ENCODE data around the gene VAV2. TPM values are rescaled to one million over a fixed set of nuclear protein-coding genes. Genes with fewer than 3 reads are reported as not detected.

VAV2 gene
- polyA plus RNA-seq, 1 of the 3 experiments (the other 2 are of a cell fraction), result 14.9 TPM

- Histone ChIP-seq H3K9ac (peak overlapping the region; percentile 77), H2AFZ (ENCODE audit: low read depth) (no peak overlapping the region), H3F3A (replicated peaks; ENCODE audit: insufficient read depth) (peaks cover 30% of the 10 kb centered on the region), H3K9me2 (no peaks in the 10 kb centered on the region), H3K27ac (ENCODE audit: low read depth in 2 of 2, low read length in 1 of 2) (peak overlapping the region; percentile 96 to 99), H3K79me2 (ENCODE audit: insufficient read depth) (peaks cover 87% of the 10 kb centered on the region), H3K36me3 (replicated peaks in 1 of 2; ENCODE audit: control insufficient read depth in 1 of 2, insufficient read depth in 2 of 2, low read length in 1 of 2) (no peaks in the 10 kb centered on the region), H3K9me3 (no peaks in the 10 kb centered on the region), H3K4me1 (ENCODE audit: control insufficient read depth in 1 of 2, insufficient read depth in 2 of 2, low read depth in 1 of 2, low read length in 1 of 2) (peaks cover 26 to 94% of the 10 kb centered on the region in 2 experiments), H3K4me2 (peak overlapping the region; percentile 69), H3K4me3 (ENCODE audit: low read depth in 2 of 2, low read length in 1 of 2) (peak overlapping the region in 1 of 2 experiments; percentile 27; a peak in 2 of 4 replicates), H3K27me3 (ENCODE audit: insufficient read depth) (no peaks in the 10 kb centered on the region), H4K20me1 (ENCODE audit: insufficient read depth) (peaks cover 10% of the 10 kb centered on the region; the same call in 1 of the 2 replicates)
- peak; percentile 80 for DNase-seq
- CTCF ChIA-PET, result interaction anchor here (0.7 to 4.8 kb wide), 9 partner anchors 12 to 120 kb away, joined by 3 to 42 read pairs (median 5); partner anchors contain the start of gene VAV2
- POLR2A ChIA-PET, result interaction anchor here (1.0 to 1.4 kb wide), 4 partner anchors 8 to 130 kb away, joined by 3 to 7 read pairs (median 4); no protein-coding TSS in a partner anchor
- 10% methylated on average over 9 of the region's 14 CpGs for WGBS (ENCODE audit: low lambda C conversion rate)
- TF ChIP-seq GATA2 (CRISPR knock-in tag; IDR thresholded peaks at IDR 0.05) (0 out of 2 replicates have a peak, but pooled peaks have one; percentile 4), RCOR1 (IDR thresholded peaks at IDR 0.05; ENCODE audit: low read length) (peak; percentile 66; the same call in 1 of the 2 replicates), MXI1 (IDR thresholded peaks at IDR 0.05; ENCODE audit: low read depth, low read length) (no peak; the same call in 1 of the 2 replicates), CHD2 (IDR thresholded peaks at IDR 0.05; ENCODE audit: low read length, partially characterized antibody) (peak; percentile 30), FOSL2 (IDR thresholded peaks at IDR 0.05; ENCODE audit: borderline replicate concordance, low read depth) (no peak; the same call in 1 of the 2 replicates), YY1 (IDR thresholded peaks at IDR 0.05; ENCODE audit: low read depth) (no peak), FOXM1 (IDR thresholded peaks at IDR 0.05; ENCODE audit: low read depth) (no peak), TEAD4 (IDR thresholded peaks at IDR 0.05; ENCODE audit: borderline replicate concordance, insufficient read depth) (peak; percentile 56; the same call in 1 of the 2 replicates), EP300 (IDR thresholded peaks at IDR 0.05; ENCODE audit: borderline replicate concordance in 1 of 2, low read depth in 1 of 2, low read length in 1 of 2) (peak; percentile 22 to 68; a peak in 1 of 4 replicates), IRF3 (IDR thresholded peaks at IDR 0.05; ENCODE audit: low read depth, low read length) (no peak), RAD21 (IDR thresholded peaks at IDR 0.05; ENCODE audit: low read length) (no peak; the same call in 1 of the 2 replicates), JUND (IDR thresholded peaks at IDR 0.05) (no peak; the same call in 1 of the 2 replicates), GABPA (IDR thresholded peaks at IDR 0.05; ENCODE audit: low read depth) (no peak), EZH2phosphoT487 (IDR thresholded peaks at IDR 0.05; ENCODE audit: borderline replicate concordance, low read depth) (no peak), TAF1 (IDR thresholded peaks at IDR 0.05; ENCODE audit: borderline replicate concordance, low read depth, low read length) (0 out of 2 replicates have a peak, but pooled peaks have one; percentile 22), REST (IDR thresholded peaks at IDR 0.05; ENCODE audit: low read depth, low read length) (no peak), CTCF (IDR thresholded peaks at IDR 0.05) (no peak), USF1 (IDR thresholded peaks at IDR 0.05; ENCODE audit: borderline replicate concordance, low read depth) (no peak), MEF2A (IDR thresholded peaks at IDR 0.05; ENCODE audit: borderline replicate concordance, low read depth) (no peak), USF2 (IDR thresholded peaks at IDR 0.05; ENCODE audit: borderline replicate concordance, low read depth, low read length) (no peak), RFX5 (IDR thresholded peaks at IDR 0.05; ENCODE audit: low read length) (no peak), NFIC (IDR thresholded peaks at IDR 0.05; ENCODE audit: borderline replicate concordance) (peak; percentile 55; the same call in 1 of the 2 replicates), POLR2AphosphoS5 (IDR thresholded peaks at IDR 0.05; ENCODE audit: low read depth, low read length) (peak; percentile 41; the same call in 1 of the 2 replicates), ELF1 (IDR thresholded peaks at IDR 0.05) (no peak)
These were observed 118.0 kb downstream of the VAV2 start for GRCh38 chr9:133874060-133874657.

Measured in SK-N-SH (cell line).